HG03460 (cell line): Measurements from ENCODE around the gene ASXL3.
A peak's percentile ranks its signal among the peaks of the same experiment; 100 is the strongest.

Experiments used
- ATAC-seq: cut with Tn5 transposase; IDR thresholded peaks from one replicate; pipeline ENCODE4 v1.9.1; 2021; ENCODE audit not compliant: unreplicated experiment

The ASXL3 gene

DNA sequence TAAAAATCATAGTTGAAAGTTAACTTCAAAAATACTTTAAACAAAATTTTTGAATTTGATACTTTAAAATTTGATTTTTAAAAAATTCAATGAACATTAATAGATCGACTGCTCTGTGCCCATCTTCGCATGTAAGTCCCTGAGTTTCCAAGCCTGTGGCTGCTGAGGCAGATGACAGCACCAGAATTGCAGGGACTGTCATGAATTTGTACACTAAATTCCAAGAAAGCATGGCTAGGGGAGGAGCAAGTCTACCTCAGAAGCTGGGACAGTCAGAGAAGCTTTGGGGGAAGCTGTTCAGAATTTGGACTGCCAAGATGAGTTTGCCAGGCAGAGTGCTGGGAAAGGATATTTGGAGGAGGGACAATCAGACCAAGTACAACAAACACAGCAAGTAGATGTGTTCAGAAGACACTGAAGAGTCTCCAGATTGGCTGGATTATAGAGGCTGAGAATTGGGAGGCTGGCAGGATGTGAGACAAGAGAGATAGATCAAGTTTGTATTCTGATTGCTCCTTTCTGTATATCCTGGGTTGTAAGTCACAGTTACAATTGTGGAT, 79.0 kb downstream of the ASXL3 start:
- no peak for ATAC-seq

DNA sequence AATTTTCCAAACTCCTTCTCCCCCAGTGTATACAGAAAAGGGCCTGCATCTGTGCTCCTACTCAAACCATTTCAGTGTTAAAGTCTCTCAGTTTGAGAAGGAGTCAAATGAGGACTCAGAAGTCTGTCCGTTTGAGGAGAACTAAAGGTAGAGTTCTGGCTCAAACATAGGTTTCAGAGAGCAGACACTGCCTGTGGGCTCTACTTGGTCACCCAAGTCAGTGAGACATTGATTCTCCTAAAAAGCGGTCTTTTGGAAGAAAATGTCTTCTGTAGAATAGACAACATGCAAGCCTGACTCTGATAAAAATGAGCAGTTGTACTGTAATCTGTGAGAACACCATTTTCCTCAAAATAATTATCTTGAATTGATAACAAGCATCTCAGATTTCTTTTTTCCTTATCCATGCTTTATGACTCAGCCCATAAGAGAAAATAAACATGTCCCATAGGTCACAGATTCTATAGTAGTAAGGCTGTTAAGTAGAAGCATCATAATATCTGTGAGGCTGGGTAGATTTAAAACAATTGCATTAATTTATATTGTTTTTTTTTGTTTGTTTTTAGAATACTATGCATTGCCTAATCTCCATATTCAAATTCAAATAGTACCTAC, 82.8 kb downstream of the ASXL3 start:
- ATAC-seq, result no peak

- ATAC-seq, result no peak
Measured at GRCh38 chr18:33664241-33664874, 86.3 kb downstream of the ASXL3 start.

GRCh38 chr18:33665187-33665586, 87.2 kb downstream of the ASXL3 start:
- no peak for ATAC-seq

DNA sequence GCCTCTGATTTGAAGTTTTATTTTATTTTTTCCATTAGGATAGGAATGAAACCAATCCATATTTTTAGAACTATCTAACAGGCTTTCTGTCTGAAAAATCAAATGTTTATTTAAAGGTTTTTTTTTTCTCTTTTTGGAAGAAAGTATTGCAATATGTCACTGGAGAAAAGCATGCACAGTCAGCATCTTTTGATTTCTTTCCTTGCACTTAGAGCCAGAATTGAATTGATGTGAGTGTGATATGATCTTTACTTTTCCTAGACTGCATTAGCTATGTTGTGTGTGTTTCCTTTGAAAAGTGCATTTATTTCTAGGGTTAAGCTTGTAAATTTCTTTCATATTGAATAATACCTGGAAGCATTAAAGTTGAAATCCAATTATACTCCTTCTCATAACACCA, 87.6 kb downstream of the ASXL3 start:
- ATAC-seq, result no peak

DNA sequence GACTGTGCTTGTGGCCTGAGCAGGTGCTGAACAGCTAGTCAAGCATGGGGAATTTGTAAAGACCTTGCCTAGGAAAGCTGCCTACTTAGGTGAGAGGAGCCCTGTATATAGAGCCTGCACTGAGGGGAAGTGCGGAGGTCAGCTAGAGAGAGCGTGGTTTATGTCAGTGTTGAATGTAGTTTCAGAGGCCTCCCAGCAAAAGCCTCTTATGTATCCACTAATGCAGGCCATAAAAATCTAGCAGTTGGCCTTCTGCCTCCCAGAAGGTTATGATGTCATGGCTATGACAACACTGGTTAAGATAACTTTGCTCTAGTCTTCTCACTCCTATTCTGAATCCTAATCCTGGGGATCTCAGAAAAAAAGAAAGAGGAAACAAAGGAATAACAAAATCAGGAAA, 88.9 kb downstream of the ASXL3 start:
- no peak for ATAC-seq

- no peak for ATAC-seq
Measured at GRCh38 chr18:33669589-33669988, 91.6 kb downstream of the ASXL3 start.

DNA sequence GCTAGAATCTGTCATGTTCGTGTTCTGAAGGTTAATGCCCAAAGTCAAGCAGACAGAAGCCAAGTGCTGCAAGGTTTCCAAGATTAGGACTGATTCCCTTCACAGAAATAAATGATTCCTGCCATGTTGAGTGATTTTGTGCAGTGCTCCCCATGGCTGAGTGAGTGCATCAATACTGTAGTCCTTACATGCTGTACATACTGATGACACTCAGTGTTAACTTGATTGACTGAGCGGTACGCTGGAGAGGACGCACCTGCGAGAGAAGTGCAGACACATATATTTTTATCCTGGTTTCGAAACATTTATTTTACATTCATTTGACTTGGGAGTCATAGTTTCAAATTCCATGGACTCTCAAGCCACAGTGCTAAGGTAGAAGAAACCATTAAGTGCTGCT, 92.0 kb downstream of the ASXL3 start:
- ATAC-seq, result no peak

DNA sequence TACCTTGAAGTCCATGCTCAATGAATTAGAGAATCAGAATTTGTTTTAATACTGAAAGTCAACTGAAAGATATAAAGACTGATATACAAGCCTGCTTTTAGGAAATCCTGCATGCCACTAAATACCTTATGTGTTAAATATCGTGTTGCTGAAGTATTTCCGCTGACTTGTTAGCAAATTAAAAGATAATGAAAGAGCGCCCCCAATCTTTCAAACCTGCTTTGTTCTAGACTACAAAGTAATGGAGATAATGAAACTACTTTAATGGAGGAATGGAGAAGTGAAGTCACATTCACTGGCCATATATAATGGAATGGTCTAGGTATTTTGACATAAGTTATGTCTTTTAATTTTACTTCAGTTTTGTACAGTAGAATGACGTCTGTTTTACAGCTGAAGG, 95.7 kb downstream of the ASXL3 start:
- no peak for ATAC-seq

DNA sequence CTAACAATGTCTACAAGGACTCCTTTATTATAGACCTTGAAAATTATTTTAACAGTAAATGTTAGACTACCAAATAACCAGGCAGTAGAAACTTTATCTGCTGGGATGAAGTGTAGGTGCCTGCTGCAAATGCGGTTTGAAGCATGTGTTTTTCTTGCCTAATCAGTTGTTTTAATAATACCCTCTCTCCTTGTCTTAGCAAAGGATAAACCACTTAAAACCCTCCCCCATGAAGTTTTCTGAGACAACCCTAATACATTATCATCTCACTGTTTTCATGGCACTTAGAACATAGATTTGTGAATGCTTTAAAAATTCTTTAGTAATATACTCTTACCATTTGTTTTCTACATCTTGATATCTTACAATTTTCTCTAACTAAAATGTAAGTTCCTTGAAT, 98.6 kb downstream of the ASXL3 start:
- no peak for ATAC-seq

- ATAC-seq, result no peak
Measured at GRCh38 chr18:33677891-33678290, 99.9 kb downstream of the ASXL3 start.

DNA sequence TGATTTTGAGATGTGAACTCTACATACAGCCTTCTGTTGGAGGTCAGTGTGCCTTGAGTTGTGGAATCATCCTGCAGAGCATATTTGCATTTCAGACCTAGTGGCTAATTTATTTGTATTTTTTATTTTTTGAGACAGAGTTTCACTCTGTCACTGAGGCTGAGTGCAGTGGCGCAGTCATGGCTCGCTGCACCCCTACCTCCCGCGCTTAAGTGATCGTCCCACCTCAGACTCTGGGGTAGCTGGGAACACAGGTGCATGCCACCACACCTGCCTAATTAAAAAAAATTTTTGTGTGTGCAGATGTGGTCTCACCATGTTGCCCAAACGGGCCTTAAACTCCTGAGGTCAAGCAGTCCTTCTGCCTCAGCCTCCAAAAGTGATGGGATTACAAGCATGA, 104.4 kb downstream of the ASXL3 start:
- no peak for ATAC-seq

GRCh38 chr18:33694593-33694992, 116.6 kb downstream of the ASXL3 start:
- no peak for ATAC-seq

- ATAC-seq, result no peak
Measured at GRCh38 chr18:33696332-33697162, 118.5 kb downstream of the ASXL3 start.

DNA sequence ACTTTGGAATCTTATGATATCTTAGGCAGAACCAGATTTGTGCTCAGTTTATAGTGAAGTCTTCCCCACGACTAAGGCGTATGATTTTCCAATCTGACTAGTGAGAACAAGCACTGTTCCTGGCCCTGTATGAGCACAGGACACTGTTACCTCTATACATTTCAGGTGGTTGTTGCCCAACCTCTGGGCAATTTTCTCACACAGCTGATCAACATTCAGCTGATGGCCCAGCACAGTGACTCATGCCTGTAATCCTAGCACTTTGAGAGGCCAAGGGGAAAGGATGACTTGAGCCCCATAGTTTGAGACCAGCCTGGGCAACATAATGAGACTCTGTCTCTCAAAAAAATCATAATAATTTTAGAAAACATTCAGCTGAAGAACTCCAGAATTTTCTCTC, 119.5 kb downstream of the ASXL3 start:
- ATAC-seq, result no peak

- ATAC-seq, result no peak
Measured at GRCh38 chr18:33699372-33699771, 121.4 kb downstream of the ASXL3 start.

DNA sequence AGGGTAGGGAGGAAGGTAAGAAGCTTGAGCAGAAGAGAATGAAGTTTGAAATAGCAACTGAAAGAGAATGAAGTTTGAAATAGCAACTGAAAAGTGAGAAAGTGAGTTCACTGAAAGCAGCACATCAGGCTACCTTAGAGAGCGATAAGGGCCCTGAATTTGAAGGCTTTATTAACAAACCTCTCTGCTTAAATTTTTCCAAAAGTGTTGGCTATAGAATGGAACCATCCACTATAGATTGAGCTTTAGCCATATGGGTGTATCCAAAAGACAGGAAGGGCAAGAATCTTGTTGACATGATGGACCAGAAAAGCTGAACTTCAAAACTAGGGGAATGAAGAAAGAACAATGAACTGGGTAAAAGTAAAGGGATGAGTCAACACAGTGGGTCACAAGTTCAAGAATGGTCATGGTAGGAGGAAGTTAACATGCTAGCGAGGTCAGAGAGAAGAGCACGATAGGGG, 122.5 kb downstream of the ASXL3 start:
- ATAC-seq, result peak; percentile 87

DNA sequence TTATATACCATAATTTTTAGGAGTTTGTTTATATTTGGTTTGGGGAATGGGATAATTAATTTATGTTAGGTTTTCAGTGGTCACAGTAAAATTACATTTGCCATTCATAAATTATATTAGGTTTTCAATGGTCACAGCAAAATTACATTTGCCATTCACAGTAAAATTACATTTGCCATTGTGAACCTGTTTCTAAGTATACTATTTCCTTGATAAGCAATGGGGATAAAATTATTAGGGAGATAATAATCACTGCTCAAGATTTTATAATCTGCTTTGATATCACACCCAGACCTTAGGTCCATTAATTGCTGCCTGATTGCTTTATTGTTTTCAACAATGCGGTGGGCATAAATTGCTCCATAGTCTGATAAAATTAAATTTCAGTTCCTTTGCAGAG, 124.6 kb downstream of the ASXL3 start:
- ATAC-seq, result no peak

DNA sequence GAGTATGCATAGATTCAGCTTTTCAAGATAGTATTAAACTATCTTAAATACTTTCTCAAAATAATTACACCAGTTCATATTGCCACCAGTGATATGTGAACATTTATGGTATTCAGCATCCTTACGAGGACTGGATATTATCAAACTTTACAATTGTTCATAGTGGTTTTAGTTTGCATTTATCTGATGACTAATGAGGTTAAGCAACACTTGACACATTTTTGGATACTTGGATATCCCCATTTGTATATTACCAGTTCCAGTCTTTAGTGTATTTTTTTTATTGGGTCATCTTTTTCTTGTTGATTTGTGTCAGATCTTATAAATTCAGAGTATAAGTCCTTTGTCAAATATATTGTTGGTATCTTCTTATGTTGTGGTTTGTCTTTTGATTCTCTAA, 128.4 kb downstream of the ASXL3 start:
- no peak for ATAC-seq

DNA sequence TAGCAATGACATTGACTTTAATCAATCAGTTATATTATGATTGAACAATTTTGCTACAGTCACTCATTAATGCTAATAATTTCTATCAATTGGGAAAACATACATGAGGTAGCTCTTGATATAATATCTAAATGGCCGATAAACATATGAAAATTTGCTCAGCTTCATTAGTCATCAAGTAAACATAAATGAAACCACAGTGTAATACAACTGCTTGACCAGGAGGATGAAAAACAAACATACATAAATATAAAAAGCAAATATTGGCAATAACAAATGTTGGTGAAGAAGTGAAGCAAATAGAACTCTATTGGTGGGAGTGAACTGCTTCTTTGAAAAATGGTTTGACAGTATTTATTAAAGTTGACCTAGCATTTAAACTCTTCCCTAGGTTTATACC, 130.9 kb downstream of the ASXL3 start:
- no peak for ATAC-seq

- no peak for ATAC-seq
Measured at GRCh38 chr18:33710269-33710668, 132.2 kb downstream of the ASXL3 start.

- ATAC-seq, result no peak
Measured at GRCh38 chr18:33711514-33711913, 133.5 kb downstream of the ASXL3 start.
